ENCODE measurements around the gene SASH1. TPM values are rescaled to one million over a fixed set of nuclear protein-coding genes. Genes with fewer than 3 reads are reported as not detected.

The SASH1 gene
- total RNA-seq, 1 donor from 2014 or later, result 10.6 TPM

DNA sequence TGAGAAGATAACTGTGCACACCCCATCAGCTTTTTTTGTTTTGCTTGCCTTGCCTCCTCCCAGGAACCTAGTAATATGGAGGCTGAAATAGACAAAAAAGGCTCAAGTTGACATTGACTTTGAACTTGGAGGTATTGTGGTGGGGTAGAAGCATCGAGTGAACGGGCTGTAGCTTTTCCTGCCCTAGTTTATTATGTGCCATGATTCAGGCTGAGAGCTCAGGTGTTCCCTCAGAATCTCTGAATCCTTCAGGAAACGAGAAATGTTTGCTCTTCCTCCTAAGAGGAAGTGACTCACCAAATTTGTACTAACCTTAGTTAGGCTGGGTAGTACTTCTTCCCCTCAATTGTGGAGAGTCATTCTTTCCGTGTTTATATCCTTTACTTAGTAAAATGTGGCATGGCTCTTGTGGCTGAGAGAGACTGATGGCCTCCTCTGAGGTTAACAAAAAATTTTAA, 98.8 kb downstream of the SASH1 start:
- peak; percentile 59 for DNase-seq (ENCODE audit: low read depth)
- TF ChIP-seq CTCF (conservative IDR thresholded peaks at IDR 0.05; ENCODE audit: low read depth, low read length), result no peak
- H3K4me3 ChIP-seq (ENCODE audit: low read depth, low read length), result peak overlapping the region; percentile 17

DNA sequence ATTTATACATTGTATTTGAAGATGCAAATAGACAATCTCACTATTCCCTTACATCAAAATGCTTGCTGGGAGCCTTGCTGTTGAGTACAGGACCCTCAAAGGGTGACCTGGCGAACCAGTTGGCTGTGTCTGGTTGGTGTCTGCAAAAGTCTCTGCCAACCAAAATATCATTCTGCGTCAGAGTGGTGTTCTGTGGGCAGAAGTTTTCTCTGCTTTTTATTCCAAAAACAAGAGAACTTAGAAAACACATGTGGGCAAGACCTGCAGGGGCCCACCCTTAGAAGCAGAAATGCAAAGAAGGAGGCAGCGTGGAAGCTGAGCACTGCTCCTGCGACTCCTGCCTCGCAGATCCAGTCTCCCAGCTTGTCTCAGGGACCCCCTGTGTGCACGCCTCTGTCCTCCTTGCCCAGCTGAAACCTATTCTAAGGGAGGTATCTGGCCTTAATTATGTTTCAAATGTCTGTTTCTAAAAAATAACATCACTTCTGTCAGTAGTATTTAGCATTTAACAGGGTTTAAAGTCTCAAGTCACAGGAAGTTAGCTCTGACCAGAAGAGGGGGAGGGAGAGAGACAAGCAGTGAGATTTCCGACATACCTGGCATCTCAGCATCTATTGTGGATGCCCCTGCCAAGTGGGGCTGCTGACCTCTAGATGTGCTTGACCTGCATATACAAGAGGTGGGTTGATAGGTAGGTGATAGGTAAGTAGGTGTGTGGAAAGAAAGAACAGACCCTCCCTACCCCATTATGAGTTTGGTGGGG, 101.3 kb downstream of the SASH1 start:
- DNase-seq (ENCODE audit: low read depth), result no peak
- no peak overlapping the region for H3K4me3 ChIP-seq (ENCODE audit: low read depth, low read length)
- no peak for TF ChIP-seq CTCF (conservative IDR thresholded peaks at IDR 0.05; ENCODE audit: low read depth, low read length)

DNA sequence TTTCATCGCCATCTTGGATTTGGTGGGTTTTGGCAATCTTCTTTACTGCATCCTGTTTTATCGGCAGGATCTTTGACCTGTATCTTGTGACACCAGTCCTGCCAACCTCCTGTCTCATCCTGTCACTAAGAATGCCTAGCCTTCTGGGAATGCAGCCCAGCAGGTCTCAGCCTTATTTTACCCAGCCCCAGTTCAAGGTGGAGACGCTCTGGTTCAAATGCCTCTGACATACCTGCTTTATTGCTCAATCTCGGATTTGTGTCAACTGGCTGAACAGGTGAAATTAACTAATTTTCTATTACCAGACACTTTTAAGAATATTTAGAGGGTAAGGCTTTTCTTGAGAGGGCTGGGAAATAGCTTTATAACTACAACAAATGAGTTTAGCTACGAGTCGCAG, 102.5 kb downstream of the SASH1 start:
- H3K4me3 ChIP-seq (ENCODE audit: low read depth, low read length), result no peak overlapping the region
- TF ChIP-seq CTCF (conservative IDR thresholded peaks at IDR 0.05; ENCODE audit: low read depth, low read length), result no peak
- DNase-seq (ENCODE audit: low read depth), result no peak

- no peak for DNase-seq (ENCODE audit: low read depth)
- H3K4me3 ChIP-seq (ENCODE audit: low read depth, low read length), result no peak overlapping the region
- no peak for TF ChIP-seq CTCF (conservative IDR thresholded peaks at IDR 0.05; ENCODE audit: low read depth, low read length)
Measured at GRCh38 chr6:148445620-148446019, 103.0 kb downstream of the SASH1 start.

- TF ChIP-seq CTCF (conservative IDR thresholded peaks at IDR 0.05; ENCODE audit: low read depth, low read length), result no peak
- DNase-seq (ENCODE audit: low read depth), result no peak
- no peak overlapping the region for H3K4me3 ChIP-seq (ENCODE audit: low read depth, low read length)
Measured at GRCh38 chr6:148446681-148447080, 104.0 kb downstream of the SASH1 start.

DNA sequence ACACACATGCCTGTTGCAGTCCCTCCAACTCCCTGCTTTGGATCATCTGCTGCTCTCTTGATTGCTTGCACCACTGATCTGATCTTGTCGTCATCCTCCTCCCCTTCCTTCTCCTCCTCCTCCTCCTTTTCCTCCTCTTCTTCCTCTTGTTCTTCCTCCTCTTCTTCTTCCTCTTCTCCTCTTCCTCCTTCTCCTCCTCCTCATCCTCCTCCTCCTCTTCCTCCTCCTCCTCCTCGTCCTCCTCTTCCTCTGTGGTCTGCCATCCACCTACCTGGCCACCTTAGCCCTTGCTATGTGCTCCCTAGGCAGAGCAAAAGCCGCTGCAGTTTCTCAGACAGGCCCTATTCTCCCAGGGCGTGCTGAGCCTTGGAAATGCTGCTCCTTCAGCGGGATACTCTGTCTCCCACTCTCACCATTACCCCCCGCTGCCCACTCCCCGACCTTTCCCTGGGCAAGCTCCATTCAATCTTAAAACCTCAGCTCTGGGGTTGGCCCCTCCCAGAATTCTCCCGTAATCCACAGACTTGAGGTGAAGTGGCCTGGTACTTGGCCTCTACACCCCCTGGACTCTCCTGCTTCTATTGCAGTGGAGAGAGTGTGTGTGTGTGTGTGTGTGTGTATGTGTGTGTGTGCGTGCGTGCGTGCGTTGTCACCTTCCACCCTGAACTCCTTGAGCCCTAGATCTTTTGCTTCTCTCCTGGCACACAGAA, 105.0 kb downstream of the SASH1 start:
- no peak for TF ChIP-seq CTCF (conservative IDR thresholded peaks at IDR 0.05; ENCODE audit: low read depth, low read length)
- DNase-seq (ENCODE audit: low read depth), result no peak

More for the DNA sequence above, 105.0 kb downstream of the SASH1 start:
- H3K4me3 ChIP-seq (ENCODE audit: low read depth, low read length), result no peak overlapping the region
